K562 (cell line): ENCODE data around the gene SHF.

Source experiments
- BRD4 ChIP-seq: fragments of 200-600 bp; sonication (generic); IDR thresholded peaks from 2 replicates; pipeline ENCODE4 v1.6.1; 2017; ENCODE audit warnings: inconsistent platforms
- EZH2 ChIP-seq: IDR thresholded peaks from 2 replicates; pipeline ENCODE4 v1.6.1; 2012; ENCODE audit warnings: low read depth, mild to moderate bottlenecking, inconsistent platforms, low read length, borderline replicate concordance
- FOXM1 ChIP-seq, 2 experiments: fragments of 450-650 bp in 1 of 2; sonication (generic) in 1 of 2; formaldehyde crosslinking in 1 of 2; IDR thresholded peaks; 2 replicates each; pipeline versions ENCODE4 v1.6.1 to v1.9.0; 2017 to 2022; ENCODE audit warnings: low read depth in 2 of 2, mild to moderate bottlenecking in 2 of 2, missing genetic modification reagents in 1 of 2, moderate library complexity in 1 of 2
- GABPA ChIP-seq: fragments of 200-800 bp; sonication (Bioruptor generic); conservative IDR thresholded peaks from 2 replicates; pipeline ENCODE4 v1.6.1; 2016; ENCODE audit warnings: low read depth, missing genetic modification characterization, missing compliant biosample characterization
- KAT7 ChIP-seq: sonication (generic); formaldehyde crosslinking; IDR thresholded peaks from 2 replicates; pipeline ENCODE4 v1.8.0; 2022; ENCODE audit warnings: missing genetic modification reagents, mild to moderate bottlenecking, borderline replicate concordance
- MXI1 ChIP-seq: IDR thresholded peaks from 2 replicates; pipeline ENCODE4 v1.6.1; 2011; ENCODE audit warnings: low read depth, mild to moderate bottlenecking, improper control_type of control experiment, low read length
- NCOA2 ChIP-seq, 2 experiments: fragments of 450-650 bp; IDR thresholded peaks; 2 replicates each; pipeline ENCODE4 v1.6.1; 2018; ENCODE audit warnings: mild to moderate bottlenecking in 2 of 2, moderate library complexity in 1 of 2; ENCODE audit not compliant: partially characterized antibody in 2 of 2
- TARDBP ChIP-seq: fragments of 450-650 bp; IDR thresholded peaks from 2 replicates; pipeline ENCODE4 v1.6.1; 2016
- ZFP30 ChIP-seq: fragments of 250-450 bp; sonication (Bioruptor Pico); IDR thresholded peaks from 2 replicates; pipeline ENCODE4 v1.8.0; 2022; ENCODE audit warnings: moderate library complexity, mild to moderate bottlenecking, inconsistent platforms, borderline replicate concordance
- ZNF668 ChIP-seq: fragments of 250-450 bp; sonication (Bioruptor Pico); IDR thresholded peaks from 2 replicates; pipeline ENCODE4 v1.8.0; 2022; ENCODE audit warnings: mild to moderate bottlenecking, inconsistent platforms
- TF ChIP-seq, protein P1 (sequence below), 3 experiments: IDR thresholded peaks in 2 of 3; conservative IDR thresholded peaks in 1 of 3; 2 replicates each; pipeline ENCODE4 v1.5.1; 2011 to 2012; ENCODE audit warnings: low read length in 3 of 3, mild to moderate bottlenecking in 3 of 3, control low read depth in 2 of 3, improper control_type of control experiment in 1 of 3, inconsistent platforms in 1 of 3, low read depth in 1 of 3, mixed read lengths in 1 of 3, moderate library complexity in 1 of 3; ENCODE audit not compliant: insufficient read depth in 2 of 3

GRCh38 chr15:45203182-45203581, 15.4 kb upstream of the SHF start:
- TF ChIP-seq NCOA2 (IDR thresholded peaks at IDR 0.05; ENCODE audit: partially characterized antibody in 2 of 2): no peak
- no peak for TF ChIP-seq ZFP30 (CRISPR knock-in tag)
- no peak for TF ChIP-seq MXI1
- TF ChIP-seq FOXM1 (IDR thresholded peaks at IDR 0.05; ENCODE audit: low read depth): no peak
- TF ChIP-seq FOXM1 (CRISPR knock-in tag; IDR thresholded peaks at IDR 0.05; ENCODE audit: low read depth): no peak
- TF ChIP-seq EZH2: no peak
- TF ChIP-seq KAT7 (CRISPR knock-in tag): no peak
- TF ChIP-seq, protein P1, sequence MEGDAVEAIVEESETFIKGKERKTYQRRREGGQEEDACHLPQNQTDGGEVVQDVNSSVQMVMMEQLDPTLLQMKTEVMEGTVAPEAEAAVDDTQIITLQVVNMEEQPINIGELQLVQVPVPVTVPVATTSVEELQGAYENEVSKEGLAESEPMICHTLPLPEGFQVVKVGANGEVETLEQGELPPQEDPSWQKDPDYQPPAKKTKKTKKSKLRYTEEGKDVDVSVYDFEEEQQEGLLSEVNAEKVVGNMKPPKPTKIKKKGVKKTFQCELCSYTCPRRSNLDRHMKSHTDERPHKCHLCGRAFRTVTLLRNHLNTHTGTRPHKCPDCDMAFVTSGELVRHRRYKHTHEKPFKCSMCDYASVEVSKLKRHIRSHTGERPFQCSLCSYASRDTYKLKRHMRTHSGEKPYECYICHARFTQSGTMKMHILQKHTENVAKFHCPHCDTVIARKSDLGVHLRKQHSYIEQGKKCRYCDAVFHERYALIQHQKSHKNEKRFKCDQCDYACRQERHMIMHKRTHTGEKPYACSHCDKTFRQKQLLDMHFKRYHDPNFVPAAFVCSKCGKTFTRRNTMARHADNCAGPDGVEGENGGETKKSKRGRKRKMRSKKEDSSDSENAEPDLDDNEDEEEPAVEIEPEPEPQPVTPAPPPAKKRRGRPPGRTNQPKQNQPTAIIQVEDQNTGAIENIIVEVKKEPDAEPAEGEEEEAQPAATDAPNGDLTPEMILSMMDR (IDR thresholded peaks at IDR 0.05 in 2 of 3, conservative IDR thresholded peaks at IDR 0.05 in 1 of 3; ENCODE audit: insufficient read depth in 2 of 3, low read depth in 1 of 3, low read length in 3 of 3): no peak
- no peak for TF ChIP-seq ZNF668
- no peak for TF ChIP-seq TARDBP
- no peak for TF ChIP-seq BRD4
- TF ChIP-seq GABPA (tag): no peak
